GM23338 (cell line): ENCODE results near the gene MCU.

Source experiments
- EZH2 ChIP-seq: fragments of 200-600 bp; sonication (generic); IDR thresholded peaks from one replicate; pipeline ENCODE4 v1.8.0; 2017; ENCODE audit warnings: antibody characterized with exemption, mild to moderate bottlenecking, low read depth; ENCODE audit not compliant: unreplicated experiment
- ZNF114 ChIP-seq: fragments of 250-450 bp; sonication (Bioruptor Pico); IDR thresholded peaks from 2 replicates; pipeline ENCODE4 v1.5.0; 2020; ENCODE audit warnings: mild to moderate bottlenecking, moderate library complexity
- TF ChIP-seq, protein P1 (sequence below), 2 experiments: fragments of 200-600 bp in 1 of 2; sonication (generic) in 1 of 2; conservative IDR thresholded peaks; 2 replicates each; pipeline versions ENCODE4 v1.5.1 to v1.6.1; 2016 to 2017; ENCODE audit warnings: antibody characterized with exemption in 2 of 2, low read depth in 2 of 2, mild to moderate bottlenecking in 2 of 2, moderate library complexity in 1 of 2

DNA sequence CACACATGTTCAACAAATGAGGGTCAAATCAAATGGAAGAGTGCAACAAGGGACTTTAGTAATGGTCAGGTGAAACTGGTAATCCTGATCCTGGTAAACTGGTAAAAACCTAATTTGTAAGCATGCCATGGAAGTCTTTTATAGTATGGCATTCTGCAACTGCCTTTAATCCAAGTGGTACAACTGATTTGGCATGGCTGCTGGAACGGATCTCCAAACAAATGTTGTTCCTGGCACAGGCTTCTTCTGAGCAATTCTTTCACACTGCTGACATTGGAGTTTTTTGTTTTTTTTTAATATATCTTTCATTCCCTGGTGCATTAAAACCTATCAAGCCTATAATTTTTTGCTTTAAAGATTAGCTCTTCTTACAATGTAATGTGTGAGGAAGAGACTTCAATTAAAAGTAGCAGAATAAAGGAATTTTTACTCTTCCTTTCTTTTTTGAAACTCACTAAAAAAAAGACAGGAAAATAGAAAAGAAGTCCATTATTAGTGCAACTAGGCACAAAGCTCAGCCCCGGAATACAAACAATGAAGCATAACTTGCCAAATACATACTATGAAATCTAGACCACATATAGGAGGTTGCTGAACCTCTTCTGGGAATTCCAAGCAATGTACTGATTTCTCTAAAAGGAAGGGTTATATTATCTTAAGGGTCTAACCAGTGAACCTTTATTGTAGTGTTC, 122.3 kb downstream of the MCU start:
- TF ChIP-seq, protein P1, sequence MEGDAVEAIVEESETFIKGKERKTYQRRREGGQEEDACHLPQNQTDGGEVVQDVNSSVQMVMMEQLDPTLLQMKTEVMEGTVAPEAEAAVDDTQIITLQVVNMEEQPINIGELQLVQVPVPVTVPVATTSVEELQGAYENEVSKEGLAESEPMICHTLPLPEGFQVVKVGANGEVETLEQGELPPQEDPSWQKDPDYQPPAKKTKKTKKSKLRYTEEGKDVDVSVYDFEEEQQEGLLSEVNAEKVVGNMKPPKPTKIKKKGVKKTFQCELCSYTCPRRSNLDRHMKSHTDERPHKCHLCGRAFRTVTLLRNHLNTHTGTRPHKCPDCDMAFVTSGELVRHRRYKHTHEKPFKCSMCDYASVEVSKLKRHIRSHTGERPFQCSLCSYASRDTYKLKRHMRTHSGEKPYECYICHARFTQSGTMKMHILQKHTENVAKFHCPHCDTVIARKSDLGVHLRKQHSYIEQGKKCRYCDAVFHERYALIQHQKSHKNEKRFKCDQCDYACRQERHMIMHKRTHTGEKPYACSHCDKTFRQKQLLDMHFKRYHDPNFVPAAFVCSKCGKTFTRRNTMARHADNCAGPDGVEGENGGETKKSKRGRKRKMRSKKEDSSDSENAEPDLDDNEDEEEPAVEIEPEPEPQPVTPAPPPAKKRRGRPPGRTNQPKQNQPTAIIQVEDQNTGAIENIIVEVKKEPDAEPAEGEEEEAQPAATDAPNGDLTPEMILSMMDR (conservative IDR thresholded peaks at IDR 0.05; ENCODE audit: low read depth in 2 of 2) = no peak
- TF ChIP-seq ZNF114 = no peak
- no peak for TF ChIP-seq EZH2
